ENCODE data around the gene CPNE5.

DNA sequence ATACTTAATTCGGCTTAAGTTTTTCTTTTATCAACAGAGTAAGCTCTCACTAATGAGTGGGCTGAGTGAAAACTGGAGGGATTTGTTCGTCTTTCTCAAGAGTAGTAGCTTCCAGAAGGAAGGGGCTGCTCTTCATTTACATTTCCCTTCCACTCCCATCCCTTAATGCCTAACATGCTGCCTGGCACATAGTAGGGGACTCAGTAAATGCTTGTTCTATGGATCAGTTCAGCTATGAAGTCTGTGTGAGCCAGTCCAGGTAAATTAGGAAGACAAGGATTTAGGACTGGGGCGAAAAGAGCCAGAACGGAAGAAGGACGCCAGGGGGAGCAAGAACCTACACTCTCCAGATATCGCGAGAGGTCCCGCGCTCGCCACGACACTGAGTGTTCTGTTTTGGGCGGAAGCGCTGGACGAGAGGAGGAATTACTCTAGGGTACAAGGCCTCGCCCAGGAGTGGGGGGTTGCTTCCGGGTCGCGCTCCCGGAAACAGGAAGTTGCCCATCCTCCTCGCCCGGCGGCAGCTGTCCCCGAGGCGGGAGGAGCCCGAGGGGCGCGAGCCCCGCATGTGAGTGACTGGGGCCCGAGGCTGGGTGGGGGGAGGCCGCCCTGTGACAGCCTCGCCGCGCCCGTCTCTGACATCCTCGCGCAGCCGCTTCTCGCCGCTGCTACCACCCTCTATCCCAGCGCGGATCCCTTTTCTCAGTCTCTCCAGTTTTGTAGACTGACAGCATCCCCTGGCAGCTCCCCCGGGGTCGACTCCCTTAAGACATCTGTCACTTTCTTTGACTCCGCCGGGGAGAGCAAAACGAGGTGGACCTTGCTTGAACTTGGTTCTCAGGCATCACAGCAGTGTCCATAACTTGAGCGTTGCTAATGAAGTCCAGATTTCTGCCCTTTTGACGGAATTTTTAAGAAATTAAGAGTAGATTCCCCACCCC, 46.5 kb upstream of the CPNE5 start, which contains the start of gene C6orf89:
- TF ChIP-seq FOXK2 (IDR thresholded peaks at IDR 0.05), result no peak
- no peak for TF ChIP-seq LEF1 (IDR thresholded peaks at IDR 0.05; ENCODE audit: borderline replicate concordance)
- TF ChIP-seq, protein P1, sequence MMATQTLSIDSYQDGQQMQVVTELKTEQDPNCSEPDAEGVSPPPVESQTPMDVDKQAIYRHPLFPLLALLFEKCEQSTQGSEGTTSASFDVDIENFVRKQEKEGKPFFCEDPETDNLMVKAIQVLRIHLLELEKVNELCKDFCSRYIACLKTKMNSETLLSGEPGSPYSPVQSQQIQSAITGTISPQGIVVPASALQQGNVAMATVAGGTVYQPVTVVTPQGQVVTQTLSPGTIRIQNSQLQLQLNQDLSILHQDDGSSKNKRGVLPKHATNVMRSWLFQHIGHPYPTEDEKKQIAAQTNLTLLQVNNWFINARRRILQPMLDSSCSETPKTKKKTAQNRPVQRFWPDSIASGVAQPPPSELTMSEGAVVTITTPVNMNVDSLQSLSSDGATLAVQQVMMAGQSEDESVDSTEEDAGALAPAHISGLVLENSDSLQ (IDR thresholded peaks at IDR 0.05), result peak; percentile 85
- TF ChIP-seq SP1 (IDR thresholded peaks at IDR 0.05), result peak; percentile 15; the same call in 1 of the 2 replicates
- TF ChIP-seq FOXM1 (IDR thresholded peaks at IDR 0.05; ENCODE audit: borderline replicate concordance), result no peak
- no peak for TF ChIP-seq BHLHE40 (IDR thresholded peaks at IDR 0.05; ENCODE audit: borderline replicate concordance)
